Suppressor macrophage (primary cell): ENCODE data around the gene RABGAP1.
"Not testable (repeated sequence)": the region's sequence is repeated elsewhere in the genome, so short reads cannot be mapped to it uniquely, and the experiment has no call there.

ENCODE experiments used
- DNase-seq, 4 experiments: peaks; one replicate each; pipeline ENCODE4 v3.0.0-alpha.2; 2020 to 2022
- total RNA-seq, 17 experiments: gene quantifications; one replicate each; lab custom pipeline; 2026; ENCODE audit warnings: mixed read lengths in 6 of 17, inconsistent platforms in 3 of 17; lab: John Stamatoyannopoulos, UW

Gene RABGAP1
- 33.8 to 77.4 (median 48.4) reads per million in 17 experiments for total RNA-seq

DNA sequence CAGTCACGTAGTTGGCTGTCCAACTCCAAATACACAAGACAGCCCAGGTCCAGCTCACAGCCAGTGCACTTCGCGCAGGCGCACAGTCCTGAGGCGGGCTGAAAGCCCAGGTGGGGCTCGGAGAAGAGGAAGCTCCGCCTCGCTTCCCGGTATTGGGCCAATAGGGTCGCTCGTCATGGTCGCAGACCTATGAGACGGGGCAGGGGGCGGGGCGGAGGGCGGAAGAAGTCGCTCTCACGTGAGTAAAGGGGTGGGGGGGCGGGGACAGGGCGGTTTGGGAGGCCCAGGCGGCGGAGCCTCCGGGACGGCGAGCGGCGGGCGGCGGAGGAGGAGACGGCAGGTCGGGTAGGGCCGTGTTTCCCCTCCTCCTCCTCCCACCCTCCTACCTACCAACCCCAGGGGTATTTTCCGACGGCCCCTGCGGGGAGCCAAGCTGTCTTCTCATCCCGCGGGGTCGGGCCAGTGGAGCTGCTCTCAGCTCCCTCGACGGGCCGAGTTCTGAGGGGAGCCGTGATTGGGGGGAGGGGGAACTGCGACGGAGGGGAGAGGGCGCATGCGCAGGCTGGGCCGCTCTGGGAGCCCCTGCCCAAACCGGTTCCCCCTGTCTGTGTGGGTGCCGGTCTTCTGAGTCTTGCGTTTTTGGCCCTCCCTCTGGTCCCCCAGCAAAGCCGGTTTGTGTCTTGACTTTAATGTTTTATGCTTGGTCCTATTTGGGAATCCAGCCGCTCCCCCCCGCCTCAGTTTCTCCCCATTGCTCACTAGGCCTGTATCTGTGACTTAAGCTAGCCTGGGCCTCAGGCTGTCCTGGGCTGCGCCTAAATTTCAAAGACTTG is at the start of gene RABGAP1:
TSS of gene RABGAP1 (plus strand) at position 272 of the 833 bp plus-strand sequence. CDS start 16,040 bp downstream, outside the sequence.
- DNase-seq: peak; percentile 97 to 99 (median 98)

DNA sequence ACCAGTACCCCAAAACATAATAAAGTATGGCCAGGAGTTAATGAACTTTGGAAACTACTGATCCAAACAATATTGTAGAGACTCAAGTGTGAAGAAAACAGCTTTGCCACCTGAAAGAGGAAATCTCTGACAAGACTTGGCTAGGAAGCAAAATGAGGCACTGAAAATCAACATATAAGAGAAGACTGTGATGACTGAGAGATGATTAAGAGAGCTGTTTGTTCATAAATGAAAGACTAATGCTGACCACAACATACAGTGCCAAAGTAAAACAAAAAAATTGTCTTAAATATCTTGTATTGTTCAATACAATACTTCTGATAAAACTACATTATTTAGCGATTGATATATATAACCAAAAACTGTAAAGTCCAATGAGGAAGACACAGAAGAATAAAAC is 42.9 kb upstream of the RABGAP1 start:
- peak in 1 of 4 experiments; percentile 2 for DNase-seq

DNA sequence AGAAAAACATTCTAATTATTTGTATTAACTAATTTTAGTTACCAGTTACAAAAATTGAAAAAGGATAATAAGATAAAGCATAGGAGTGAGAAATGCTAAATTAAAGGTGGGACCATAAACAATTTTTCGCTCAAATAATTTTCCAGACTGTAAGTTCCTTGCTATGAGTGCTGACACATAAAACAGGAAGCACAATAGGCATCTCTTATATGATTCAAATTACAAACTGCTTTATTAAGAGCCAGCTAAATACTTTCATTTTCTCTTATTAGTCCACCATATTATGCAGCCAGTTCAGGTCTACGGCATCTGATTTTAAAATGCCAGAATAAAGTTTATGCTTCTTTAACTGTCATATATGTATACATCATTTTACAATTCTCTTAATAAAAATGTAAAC is 40.0 kb upstream of the RABGAP1 start:
- peak in 3 of 4 experiments; percentile 19 to 75 (median 72) for DNase-seq

DNA sequence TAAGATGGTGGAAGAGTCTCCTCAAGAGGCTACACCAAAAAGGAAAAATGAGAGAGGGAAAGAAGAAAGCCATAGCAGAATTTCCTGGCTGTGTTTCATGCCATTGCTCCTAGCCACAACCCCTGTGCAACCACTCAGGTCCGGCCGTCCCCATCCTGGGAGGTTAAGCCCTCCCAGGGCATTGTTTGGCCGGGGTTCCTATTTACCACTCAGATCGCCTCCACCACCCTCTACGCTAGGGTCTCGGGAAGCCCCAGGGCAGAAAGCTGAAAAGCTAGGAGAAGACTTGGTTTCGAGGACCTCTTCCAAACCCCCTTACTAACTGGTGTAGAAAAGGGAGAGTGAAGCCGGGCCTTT is 36.4 kb upstream of the RABGAP1 start:
- peak; percentile 30 to 61 (median 42) for DNase-seq

DNA sequence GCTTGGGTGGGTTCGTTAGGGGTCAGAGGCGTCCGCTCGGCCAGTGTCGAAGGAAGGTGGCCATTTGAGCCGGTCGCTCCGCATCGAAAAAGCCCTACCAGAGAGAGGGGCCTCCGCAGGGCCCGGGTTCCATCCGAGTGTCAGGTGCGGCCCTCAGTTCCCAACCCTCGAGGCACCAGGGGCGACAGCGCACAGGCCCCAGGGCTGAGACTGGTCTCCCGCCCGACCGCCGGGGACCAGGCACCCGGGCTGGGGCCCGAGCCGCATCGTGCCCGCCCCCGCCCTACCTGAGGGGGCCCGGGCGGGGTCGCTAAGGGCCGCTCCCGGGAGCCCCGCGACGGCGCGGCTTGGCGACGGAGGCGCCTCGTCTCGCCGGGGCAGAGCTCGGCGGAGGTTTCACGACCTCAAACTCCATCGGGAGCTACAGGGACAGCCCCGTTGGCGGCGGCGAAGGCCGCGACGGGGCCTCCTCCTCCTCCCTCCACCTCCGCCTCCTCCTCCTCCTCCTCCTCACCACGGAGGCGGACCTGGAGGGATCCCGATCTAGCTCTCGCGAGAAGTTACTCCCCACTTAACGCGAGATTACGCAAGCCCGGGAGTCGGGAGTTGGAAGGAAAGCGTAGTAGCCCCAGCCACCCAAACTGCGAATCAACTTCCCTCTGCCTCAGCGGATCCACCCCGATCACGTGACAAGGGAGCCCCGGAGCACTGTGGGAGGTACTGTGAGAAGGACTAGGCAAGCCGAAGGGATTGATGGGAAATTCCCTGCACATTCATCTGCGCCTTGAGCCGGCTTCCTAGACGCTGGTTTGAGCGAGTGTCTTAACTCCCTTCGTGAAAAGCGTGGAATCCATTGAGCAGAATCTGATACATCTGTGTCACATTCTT is 35.8 kb upstream of the RABGAP1 start, which contains the start of gene RC3H2:
TSS of gene RC3H2 (minus strand) at position 537 of the 888 bp plus-strand sequence. CDS start 7,850 bp downstream, outside the sequence.
- DNase-seq: peak; percentile 98 to 100 (median 100)

DNA sequence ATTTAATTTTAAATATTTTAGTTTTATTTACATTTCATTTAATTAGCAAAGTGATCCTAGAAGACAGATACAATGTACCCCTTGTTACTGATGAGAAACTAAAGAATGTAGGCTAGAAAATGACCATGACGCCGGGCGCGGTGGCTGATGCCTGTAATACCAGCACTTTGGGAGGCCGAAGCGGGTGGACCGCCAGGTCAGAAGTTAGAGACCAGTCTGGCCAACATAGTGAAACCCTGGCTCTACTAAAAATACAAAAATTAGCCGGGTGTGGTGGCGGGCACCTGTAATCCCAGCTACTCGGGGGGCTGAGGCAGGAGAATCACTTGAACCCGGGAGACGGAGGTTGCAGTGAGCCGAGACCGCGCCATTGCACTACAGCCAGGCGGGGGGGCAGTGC is 34.7 kb upstream of the RABGAP1 start:
- DNase-seq: not testable (repeated sequence)

DNA sequence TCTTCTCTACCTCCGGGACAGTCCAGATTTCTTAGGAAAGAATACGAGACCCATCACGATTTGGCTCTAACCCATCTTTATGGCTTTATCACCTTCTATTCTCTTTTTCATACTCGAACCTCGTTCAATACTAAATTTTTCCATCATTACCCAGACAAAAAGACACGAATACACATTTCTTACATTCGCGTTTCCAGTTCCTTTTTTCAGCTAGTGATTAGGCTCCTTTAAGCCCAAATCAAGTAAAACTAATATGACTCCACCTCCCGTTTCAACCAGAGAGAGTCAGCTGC is 28.2 kb upstream of the RABGAP1 start:
- DNase-seq: peak in 2 of 4 experiments; percentile 66 to 70

DNA sequence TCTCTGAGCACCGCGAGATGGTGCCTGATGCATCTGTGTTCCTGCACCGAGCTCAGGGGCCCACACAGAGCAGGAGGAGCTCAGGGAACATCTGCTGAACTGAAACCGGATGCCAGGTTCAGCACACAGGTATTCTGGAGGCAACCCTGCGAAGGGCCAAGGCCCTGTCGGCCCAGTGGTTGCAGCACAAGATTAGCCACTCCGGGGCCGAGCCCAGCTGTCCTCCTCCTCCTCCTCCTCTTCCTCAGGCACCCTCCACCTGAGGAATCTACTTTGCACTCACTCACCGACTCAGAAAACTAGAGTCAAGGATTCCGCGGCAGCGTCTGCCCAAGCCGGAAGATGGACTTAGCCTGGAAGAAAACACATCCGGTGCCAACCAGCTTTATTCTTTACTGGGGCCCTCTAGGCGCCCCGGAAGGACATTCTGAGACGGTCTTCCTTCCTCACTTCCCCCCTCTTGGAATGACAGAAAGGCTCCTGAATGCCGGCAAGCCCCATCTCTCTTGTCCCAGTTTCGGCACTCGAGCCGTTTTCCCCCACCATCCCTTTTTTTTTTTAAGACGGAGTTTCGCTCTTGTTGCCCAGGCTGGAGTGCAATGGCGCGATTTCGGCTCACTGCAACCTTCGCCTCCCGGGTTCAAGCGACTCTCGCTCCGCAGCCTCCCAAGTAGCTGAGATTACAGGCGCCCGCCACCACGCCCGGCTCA is 27.7 kb upstream of the RABGAP1 start, which contains the start of gene ZBTB6:
TSS of gene ZBTB6 (minus strand) at position 360 of the 710 bp plus-strand sequence. CDS start 1,251 bp downstream, outside the sequence.
- DNase-seq: peak; percentile 80 to 89 (median 88)

DNA sequence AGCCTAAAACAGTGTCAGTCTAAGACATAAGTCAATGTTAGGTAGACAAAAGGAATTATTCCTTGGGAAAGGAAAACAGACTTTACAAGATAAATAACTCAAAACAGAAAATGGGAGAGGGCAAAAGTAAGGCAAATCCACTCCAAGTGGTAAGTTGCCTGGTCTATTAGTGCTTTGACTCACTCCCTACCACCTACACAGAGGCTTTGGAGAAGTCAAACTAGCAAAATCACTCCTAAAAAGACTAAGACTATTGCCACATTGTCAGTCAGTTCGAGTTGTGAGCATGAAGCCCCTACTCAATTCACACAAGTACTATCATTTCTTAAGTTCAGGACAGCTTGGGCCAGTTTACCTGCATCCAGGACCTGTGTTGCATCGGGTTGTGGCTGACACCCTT is 22.5 kb upstream of the RABGAP1 start:
- DNase-seq: peak in 3 of 4 experiments; percentile 28 to 48 (median 46)

DNA sequence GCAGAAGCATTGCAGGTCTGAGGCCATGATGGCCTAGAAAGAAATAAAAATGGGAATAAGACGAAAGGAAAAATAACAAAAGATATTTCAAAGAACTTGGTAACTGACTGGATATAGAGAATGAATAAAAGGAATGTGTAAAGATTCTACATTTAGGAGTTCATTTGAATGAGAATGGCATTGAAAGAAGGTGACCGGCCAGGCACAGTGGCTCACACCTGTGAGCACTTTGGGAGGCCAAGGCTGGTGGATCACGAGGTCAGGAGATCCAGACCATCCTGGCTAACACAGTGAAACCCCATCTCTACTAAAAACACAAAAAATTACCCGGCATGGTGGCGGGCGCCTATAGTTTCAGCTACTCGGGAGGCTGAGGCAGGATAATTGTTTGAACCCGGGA is 18.1 kb upstream of the RABGAP1 start:
- DNase-seq: no peak

DNA sequence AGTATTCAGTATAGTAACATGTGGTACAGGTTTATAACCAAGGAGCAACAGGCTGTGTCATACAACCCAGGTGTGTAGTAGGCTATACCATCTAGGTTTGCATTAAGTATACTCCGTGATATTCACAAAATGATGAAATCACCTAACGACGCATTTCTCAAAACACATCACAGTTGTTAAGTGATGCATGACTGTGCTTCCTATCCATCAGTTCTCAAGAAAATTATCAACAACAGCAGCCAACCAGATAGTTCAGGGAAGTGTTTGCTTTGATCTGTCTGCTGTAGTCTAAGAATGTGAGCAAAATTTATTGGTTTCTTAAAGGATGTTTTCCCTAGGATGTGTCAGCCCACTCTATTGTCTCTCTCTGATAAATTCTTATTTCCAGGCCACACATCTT is 16.9 kb upstream of the RABGAP1 start:
- no peak for DNase-seq

DNA sequence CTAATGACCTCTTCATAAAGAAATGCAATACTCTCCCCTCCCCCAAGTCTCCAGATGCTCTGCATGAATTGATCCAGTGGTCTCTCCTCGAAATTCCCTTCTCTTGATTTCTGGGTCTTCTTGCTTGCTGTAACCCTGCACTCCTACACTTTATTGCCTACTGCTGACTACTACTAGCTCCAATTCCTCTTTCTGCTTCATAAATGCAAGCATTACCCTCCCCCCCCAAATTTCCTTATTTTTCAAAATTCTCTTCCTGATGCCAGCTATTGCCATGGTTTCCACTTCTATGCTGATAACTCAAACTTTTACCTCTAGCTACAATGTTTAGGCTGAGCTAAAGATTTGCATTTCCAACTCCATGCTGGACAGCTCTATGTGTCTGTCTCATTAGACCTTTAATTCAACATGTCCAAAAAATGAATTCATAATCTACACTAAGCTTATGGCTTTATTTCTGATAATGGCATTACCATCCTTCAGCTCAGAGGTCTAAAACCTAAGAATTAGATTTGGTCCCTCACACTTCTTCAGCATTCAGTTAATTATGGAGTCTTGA is 10.9 kb upstream of the RABGAP1 start:
- peak; percentile 45 to 78 (median 60) for DNase-seq

DNA sequence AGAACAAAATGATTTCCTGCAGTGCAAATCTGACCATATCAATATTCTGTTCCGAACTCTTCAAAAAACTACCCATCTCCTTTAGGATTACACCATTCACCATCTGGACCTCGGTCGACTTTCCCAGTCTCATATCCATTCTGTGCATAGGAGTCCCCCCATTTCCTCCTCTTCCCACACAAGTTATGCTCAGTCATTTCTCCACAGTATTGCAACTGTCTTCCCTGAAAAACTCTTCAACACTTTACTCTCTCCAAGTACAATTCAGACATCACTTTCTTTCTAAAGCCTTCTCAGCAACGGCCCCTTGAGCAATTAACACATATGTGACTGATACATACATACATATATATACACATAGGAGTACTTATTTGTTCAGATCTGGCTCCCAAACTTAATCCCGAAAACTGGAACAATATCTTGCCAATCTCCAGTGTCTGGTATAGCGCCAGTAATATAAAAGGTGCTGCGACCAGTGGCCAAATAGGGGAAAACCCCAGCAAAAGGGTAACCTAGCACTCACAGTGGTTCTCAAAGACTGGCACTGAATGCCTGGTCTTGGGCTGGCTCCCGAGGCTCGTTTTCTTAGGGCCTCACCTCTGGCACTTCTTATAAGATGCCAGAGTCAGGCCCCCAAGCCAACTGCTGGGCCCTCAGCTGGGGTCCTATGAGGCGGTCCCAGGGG is 10.1 kb upstream of the RABGAP1 start:
- peak in 2 of 4 experiments; percentile 21 to 27 for DNase-seq

DNA sequence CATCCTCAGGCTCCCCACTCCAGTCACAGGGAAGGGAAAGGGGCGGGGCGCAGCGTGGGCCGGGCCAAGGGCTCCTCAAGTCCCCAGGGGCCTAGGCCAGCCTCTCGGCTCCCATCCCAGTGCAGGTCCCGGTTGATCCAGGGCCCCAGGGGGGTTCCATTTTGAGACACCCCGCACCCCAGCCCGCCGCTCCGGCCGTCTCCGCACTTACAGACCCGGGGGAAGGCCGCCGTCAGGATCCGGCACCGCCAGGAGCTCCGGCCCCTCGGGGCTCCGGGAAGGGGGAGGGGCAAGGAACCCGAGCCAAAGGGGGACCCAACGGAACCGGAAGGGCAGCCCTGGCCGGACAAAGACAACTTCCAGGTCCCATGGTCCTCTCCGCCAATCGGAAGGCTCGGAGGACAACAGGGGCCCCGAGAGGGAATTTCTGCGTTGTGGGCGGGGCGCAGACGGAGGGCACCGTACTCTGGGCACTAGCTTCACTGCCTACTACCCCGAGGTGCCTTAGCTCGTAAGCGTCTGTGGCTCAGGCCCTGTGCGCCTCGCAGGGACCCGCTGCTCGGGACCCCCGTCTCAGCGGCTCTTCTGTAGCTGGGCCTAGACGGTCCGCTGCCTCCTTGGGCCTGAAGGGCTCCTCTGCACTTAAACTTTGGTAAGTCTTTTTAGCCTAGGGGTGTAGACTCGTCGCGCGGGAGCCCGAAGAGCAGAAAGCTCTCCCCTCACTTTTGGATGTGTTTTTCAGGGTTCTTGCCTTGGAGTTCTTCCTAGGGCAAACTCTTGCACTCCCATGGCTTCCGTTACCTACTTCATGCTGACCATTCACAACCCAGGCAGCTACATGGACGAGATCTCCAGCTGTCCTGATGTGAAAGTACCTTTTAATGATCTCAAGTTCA is 9.3 kb upstream of the RABGAP1 start, which contains the start of gene ZBTB26:
TSS of gene ZBTB26 (minus strand) at position 287 of the 896 bp plus-strand sequence. CDS start 11,578 bp downstream, outside the sequence.
- peak; percentile 94 to 97 (median 97) for DNase-seq

DNA sequence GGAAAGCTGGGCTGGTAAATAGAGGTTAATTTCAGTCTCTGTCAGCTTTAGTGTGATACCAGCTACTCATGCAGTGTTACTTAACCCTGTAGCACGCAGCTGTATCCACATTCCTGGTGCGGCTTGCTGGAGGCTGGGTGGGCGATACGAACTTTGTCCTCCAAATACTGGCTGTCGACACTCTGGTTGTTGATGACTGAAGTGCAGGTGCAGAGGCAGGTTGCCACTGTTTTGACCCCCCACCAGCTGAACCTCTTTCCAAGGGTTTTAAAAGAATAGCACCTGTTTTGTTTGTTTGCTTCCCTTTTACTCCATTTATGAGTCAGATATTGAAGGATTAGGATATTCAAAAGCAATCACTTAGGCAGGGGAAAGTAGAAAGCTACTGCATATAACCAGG is 4.4 kb upstream of the RABGAP1 start:
- DNase-seq: no peak

DNA sequence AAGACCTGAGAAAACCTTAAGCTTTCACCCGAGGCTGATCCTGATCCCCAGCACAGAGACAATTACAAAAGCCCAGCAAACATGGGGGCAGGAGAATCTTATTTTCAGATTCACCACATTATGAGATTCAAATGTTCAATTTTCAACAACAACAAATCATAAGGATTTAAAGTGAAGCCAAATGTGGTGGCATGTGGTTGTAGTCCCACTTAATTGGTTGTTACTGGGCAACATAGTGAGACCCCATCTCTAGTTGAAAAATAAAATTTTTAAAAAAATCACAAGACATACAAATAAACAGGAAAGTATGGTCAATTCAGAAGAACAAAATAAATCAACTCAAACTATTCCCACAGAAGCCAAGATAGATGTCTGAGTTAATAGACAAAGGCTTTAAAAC is 3.9 kb upstream of the RABGAP1 start:
- DNase-seq: no peak

DNA sequence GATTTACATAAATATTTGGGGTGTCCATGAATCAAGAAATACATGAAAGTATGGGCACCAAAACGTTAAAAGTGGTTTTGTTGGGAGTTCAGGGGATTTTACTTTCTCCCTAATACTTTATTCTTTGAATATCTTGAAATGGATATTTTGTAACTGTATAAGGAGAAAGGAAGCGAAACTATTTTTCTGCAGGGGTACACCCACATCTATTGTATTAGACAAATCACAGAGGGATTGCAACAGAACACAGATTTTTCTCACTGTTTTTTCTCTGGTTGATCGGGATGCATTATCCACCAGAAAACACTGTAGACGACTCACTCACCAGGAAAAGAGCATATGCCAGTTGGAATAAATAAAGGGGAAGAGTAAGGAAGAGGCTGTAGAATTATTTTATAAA is 1.2 kb upstream of the RABGAP1 start:
- peak; percentile 13 to 70 (median 43) for DNase-seq

DNA sequence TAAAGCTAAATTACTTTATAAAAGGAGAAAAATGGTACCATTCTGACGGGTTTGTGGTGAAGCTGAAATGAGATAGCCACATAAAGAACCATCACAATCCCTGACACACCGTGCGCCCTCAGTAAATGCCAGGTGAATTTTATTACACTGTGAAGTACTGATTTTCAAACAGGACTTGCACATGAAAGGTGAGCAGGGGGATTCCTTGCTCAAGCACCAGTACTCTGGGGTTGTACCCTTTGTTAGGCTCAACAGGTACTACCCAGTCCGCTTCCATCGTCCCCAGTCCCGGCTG is 419 bp upstream of the RABGAP1 start:
- no peak for DNase-seq

DNA sequence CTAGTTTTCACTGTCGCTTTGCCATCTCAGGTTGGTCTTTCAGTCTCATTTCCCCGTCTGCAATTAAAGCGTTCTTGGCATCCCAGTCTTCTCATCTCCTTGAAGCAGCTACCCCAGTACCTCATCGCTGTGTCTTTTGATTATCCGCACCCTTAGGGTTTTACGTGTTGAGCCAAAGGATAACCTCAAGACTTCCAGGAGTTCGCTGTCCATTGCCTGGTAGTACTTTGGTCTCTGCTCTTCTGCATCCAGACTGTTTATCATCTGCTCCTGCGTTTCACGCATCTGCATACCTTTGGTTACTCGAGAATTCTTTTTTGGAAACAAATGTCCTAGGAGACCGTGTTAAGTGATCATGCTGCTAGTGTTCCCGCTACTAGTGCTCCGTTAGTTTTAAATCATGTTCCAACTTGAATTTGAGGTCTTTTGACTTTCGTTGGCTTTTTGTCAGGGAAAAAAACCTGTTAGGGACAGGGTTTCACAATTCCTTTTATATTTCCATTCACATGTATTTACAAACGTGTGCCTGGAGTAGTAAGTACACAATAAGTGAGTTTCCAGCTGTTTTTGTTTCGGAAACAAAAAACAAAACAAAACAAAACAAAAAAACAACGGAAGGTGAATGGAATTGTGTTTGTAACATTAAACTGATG is 888 bp downstream of the RABGAP1 start:
- peak in 3 of 4 experiments; percentile 18 to 25 (median 20) for DNase-seq
